C4-2B (cell line): ENCODE data around the gene ZBTB8B.

Experiments
- CTCF ChIP-seq: fragments of 450-650 bp; conservative IDR thresholded peaks from 2 replicates; pipeline ENCODE4 v1.5.1; 2017; ENCODE audit warnings: mild to moderate bottlenecking
- ZFX ChIP-seq: fragments of 450-650 bp; IDR thresholded peaks from 2 replicates; pipeline ENCODE4 v1.6.1; 2017

- TF ChIP-seq ZFX: no peak
- no peak for TF ChIP-seq CTCF
Measured at GRCh38 chr1:32438136-32438535, 26.7 kb upstream of the ZBTB8B start.
